Prostate gland (tissue), 2 donors: ENCODE measurements around the gene SERPINA4.

Experiments used
- POLR2A ChIP-seq: fragments of 450-650 bp; IDR thresholded peaks from one replicate; pipeline ENCODE4 v1.6.1; 2016; ENCODE audit warnings: antibody characterized with exemption, mild to moderate bottlenecking
- TF ChIP-seq, protein P1 (sequence below), 4 experiments: fragments of 200-600 bp in 2 of 4; fragments of 450-650 bp in 2 of 4; sonication (generic) in 2 of 4; IDR thresholded peaks; 1 replicate in 3 of 4; 2 replicates in 1 of 4; pipeline ENCODE4 v1.5.1; 2016 to 2019; ENCODE audit warnings: antibody characterized with exemption in 4 of 4, mild to moderate bottlenecking in 2 of 4, moderate library complexity in 2 of 4

- TF ChIP-seq, protein P1, sequence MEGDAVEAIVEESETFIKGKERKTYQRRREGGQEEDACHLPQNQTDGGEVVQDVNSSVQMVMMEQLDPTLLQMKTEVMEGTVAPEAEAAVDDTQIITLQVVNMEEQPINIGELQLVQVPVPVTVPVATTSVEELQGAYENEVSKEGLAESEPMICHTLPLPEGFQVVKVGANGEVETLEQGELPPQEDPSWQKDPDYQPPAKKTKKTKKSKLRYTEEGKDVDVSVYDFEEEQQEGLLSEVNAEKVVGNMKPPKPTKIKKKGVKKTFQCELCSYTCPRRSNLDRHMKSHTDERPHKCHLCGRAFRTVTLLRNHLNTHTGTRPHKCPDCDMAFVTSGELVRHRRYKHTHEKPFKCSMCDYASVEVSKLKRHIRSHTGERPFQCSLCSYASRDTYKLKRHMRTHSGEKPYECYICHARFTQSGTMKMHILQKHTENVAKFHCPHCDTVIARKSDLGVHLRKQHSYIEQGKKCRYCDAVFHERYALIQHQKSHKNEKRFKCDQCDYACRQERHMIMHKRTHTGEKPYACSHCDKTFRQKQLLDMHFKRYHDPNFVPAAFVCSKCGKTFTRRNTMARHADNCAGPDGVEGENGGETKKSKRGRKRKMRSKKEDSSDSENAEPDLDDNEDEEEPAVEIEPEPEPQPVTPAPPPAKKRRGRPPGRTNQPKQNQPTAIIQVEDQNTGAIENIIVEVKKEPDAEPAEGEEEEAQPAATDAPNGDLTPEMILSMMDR (IDR thresholded peaks at IDR 0.05), result no peak
- TF ChIP-seq POLR2A, result no peak
Measured at GRCh38 chr14:94611179-94611578, 49.9 kb downstream of the SERPINA4 start.
